ENCODE results near the gene COL7A1. TPM values are rescaled to one million over a fixed set of nuclear protein-coding genes. Genes with fewer than 3 reads are reported as not detected.
A peak's percentile ranks its signal among the peaks of the same experiment; 100 is the strongest.

The COL7A1 gene
- total RNA-seq, 1 donor from 2014 or later, result 24.5 TPM

- peak; percentile 17 for DNase-seq
- ATAC-seq, result no peak
- intact Hi-C loops (cut with micrococcal nuclease), result no loop called here
Measured at GRCh38 chr3:48518638-48519276, 76.4 kb downstream of the COL7A1 start.

DNA sequence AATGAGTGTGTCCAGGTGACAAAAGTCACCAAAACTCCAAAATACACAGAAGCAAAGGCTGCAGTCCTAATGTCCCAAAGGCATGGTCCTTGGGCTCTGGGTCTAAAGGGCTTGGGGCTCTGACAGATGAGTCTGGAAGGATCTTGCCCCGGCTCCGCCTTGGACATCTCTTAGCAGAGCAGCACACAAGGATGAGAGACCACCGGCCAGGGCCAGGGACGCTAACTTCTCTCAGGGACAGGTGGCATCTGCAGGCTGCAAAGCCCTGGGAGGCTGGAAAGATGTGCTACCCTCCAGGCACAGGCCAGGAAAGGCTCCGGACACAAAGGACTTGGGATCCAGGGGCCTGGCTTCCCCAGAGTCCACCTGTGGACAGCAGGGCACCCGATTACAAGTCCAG is 77.1 kb downstream of the COL7A1 start:
- ATAC-seq, result no peak

DNA sequence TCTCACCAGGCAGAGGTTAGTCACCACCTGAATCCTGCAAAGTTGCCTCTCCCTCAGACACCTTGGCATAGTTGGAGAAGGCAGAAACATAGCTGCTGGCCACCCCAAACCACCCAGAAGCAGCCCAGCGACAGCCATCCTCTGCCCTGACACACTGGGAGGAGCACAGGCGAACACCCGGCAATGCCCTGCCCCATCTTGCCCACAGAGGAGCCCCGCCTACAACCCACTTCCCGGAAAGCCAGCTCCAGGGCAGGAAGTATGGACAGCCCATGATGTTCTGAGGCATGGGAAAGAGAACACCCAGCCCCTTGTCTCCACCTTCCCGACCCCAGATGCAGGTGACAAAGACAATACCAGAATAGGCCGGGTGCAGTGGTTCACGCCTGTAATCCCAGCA is 78.6 kb downstream of the COL7A1 start:
- intact Hi-C loops (cut with micrococcal nuclease), result no loop called here
- ATAC-seq, result no peak
- DNase-seq, result no peak

More for the DNA sequence above, 77.1 kb downstream of the COL7A1 start:
- peak; percentile 12 for DNase-seq
- intact Hi-C loops (cut with micrococcal nuclease), result no loop called here

DNA sequence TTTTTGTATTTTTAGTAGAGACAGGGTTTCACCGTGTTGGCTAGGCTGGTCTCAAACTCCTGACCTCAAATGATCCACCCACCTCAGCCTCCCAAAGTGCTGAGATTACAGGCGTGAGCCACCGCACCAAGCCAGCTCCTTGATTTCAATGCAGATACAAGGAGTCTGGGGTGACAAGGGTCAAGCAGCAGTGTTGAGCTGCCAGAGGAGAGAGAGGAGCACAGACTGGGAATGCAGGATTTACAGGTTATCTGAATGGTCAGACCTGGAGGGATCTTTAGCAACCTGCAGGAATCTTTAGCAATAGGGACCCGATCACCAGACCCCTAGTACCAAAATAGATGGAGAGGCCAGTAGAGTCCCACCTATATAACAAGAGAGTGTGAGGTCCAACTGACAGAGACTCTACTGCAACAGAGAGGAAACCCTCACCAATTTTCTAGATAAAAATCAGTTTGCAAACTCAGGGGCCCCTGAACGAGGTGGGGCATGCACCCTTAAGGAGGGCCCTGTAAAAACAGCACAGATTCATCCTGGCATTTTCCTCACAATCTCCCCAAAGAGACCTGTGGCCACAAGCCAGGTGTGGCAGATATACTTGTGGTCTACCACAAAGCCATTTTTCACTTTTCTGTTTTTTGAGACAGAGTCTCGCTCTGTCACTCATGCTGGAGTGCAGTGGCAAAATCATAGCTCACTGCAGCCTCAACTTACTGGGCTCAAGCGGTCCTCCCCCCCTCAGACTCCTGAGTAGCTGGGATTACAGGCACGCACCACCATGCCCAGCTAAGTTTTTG is 80.5 kb downstream of the COL7A1 start:
- intact Hi-C loops (cut with micrococcal nuclease), result no loop called here
- ATAC-seq (no peak), DNase-seq (no peak)

Small RNA genes within 50 kb of the gene (microRNA-seq; reads per million reads assigned to microRNA genes)
- gene MIR4793 (ENCODE audit: borderline number of aligned reads), result not detected
- not detected for gene MIR6823 (ENCODE audit: borderline number of aligned reads)
- not detected for gene MIR711 (ENCODE audit: borderline number of aligned reads)

Other genes with a start within 250 kb of the COL7A1 start
- gene FBXW12, start 223.1 kb downstream of the COL7A1 start, total RNA-seq, result not detected
- gene PLXNB1, start 165.2 kb downstream of the COL7A1 start, total RNA-seq, result 50.8 TPM
- gene CCDC51, start 155.2 kb downstream of the COL7A1 start, total RNA-seq, result 13.3 TPM
- 262 TPM for gene TMA7, start 155.1 kb downstream of the COL7A1 start, total RNA-seq
- gene ATRIP, start 148.6 kb downstream of the COL7A1 start, total RNA-seq, result 4.9 TPM
- 39.1 TPM for gene SHISA5, start 91.2 kb downstream of the COL7A1 start, total RNA-seq
- 2.2 TPM for gene PFKFB4, start 38.5 kb downstream of the COL7A1 start, total RNA-seq
- 0.17 TPM for gene UCN2, start 31.5 kb downstream of the COL7A1 start, total RNA-seq
- gene UQCRC1, start 14.3 kb upstream of the COL7A1 start, total RNA-seq, result 1,236 TPM
- gene TMEM89, start 26.4 kb upstream of the COL7A1 start, total RNA-seq, result not detected
- gene SLC26A6, start 40.1 kb upstream of the COL7A1 start, total RNA-seq, result 12.3 TPM
- gene CELSR3, start 67.6 kb upstream of the COL7A1 start, total RNA-seq, result 0.35 TPM
- 13.6 TPM for gene NCKIPSD, start 90.6 kb upstream of the COL7A1 start, total RNA-seq
- 30.2 TPM for gene IP6K2, start 121.9 kb upstream of the COL7A1 start, total RNA-seq